HG03064 (cell line): ENCODE measurements around the gene STUB1.

Source experiments
- ATAC-seq: cut with Tn5 transposase; IDR thresholded peaks from one replicate; pipeline ENCODE4 v1.9.1; 2021; ENCODE audit warnings: low read depth; ENCODE audit not compliant: unreplicated experiment

Gene STUB1

GRCh38 chr16:679814-680624, at the start of gene STUB1:
STUB1 (plus strand) TSS chr16:680410; CDS start chr16:680526, 116 bp downstream.
- ATAC-seq: no peak

- no peak for ATAC-seq
Measured at GRCh38 chr16:630815-631405, 49.3 kb upstream of the STUB1 start, which contains the start of gene WFIKKN1. WFIKKN1 (plus strand) TSS chr16:630985; CDS start chr16:631254, 269 bp downstream.

- no peak for ATAC-seq
Measured at GRCh38 chr16:631808-632358, 48.3 kb upstream of the STUB1 start.

- ATAC-seq: no peak
Measured at GRCh38 chr16:632486-633335, 47.5 kb upstream of the STUB1 start.

- ATAC-seq: no peak
Measured at GRCh38 chr16:633336-634050, 46.7 kb upstream of the STUB1 start.

GRCh38 chr16:634051-634670, 46.0 kb upstream of the STUB1 start:
- ATAC-seq: no peak

- ATAC-seq: no peak
Measured at GRCh38 chr16:634996-635395, 45.2 kb upstream of the STUB1 start.

- no peak for ATAC-seq
Measured at GRCh38 chr16:635573-636205, 44.5 kb upstream of the STUB1 start.

GRCh38 chr16:636206-637080, 43.8 kb upstream of the STUB1 start, which contains the start of gene METTL26:
METTL26 (minus strand) TSS chr16:636305; CDS start chr16:636290, 15 bp downstream.
- peak; percentile 69 for ATAC-seq

GRCh38 chr16:637081-638018, 42.9 kb upstream of the STUB1 start:
- no peak for ATAC-seq

- ATAC-seq: no peak
Measured at GRCh38 chr16:638034-638543, 42.1 kb upstream of the STUB1 start.

GRCh38 chr16:638836-639235, 41.4 kb upstream of the STUB1 start:
- no peak for ATAC-seq

GRCh38 chr16:640614-641013, 39.6 kb upstream of the STUB1 start:
- ATAC-seq: no peak

- no peak for ATAC-seq
Measured at GRCh38 chr16:641326-642188, 38.7 kb upstream of the STUB1 start, which contains the start of gene MCRIP2. MCRIP2 (plus strand) TSS chr16:641828; CDS start chr16:641992, 164 bp downstream.

GRCh38 chr16:642189-643049, 37.8 kb upstream of the STUB1 start:
- no peak for ATAC-seq
